ENCODE results near the gene OR2T5. TPM values are rescaled to one million over a fixed set of nuclear protein-coding genes. Genes with fewer than 3 reads are reported as not detected.
"Not testable (repeated sequence)": the region's sequence is repeated elsewhere in the genome, so short reads cannot be mapped to it uniquely, and the experiment has no call there.

OR2T5 gene
- total RNA-seq: not detected

GRCh38 chr1:248488289-248488688 lies at the start of gene OR2T5:
OR2T5 (plus strand) TSS chr1:248488589; CDS start chr1:248488589, 0 bp downstream.
- ATAC-seq: not testable (repeated sequence)

DNA sequence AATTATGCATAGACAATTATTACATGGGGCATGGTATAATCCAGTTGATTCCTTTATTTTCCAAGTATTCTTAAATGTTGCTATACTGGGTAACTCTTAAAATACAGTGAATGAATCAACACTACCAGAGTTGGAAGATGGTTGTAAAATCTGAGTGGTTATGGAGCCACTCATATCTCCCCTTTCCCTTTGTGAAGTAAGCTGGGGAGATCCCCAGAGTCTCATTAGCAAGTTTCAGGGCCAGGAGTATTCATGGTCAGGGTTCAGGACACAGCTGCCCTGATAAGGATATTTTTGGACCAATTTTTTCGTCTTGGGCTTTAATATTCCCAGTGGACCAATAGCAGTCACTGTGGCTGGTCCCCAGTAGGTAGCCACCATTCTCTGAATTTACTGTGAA lies 49.7 kb upstream of the OR2T5 start:
- ATAC-seq: not testable (repeated sequence)

- ATAC-seq: not testable (repeated sequence)
Measured at GRCh38 chr1:248439283-248439682, 49.1 kb upstream of the OR2T5 start.

GRCh38 chr1:248442500-248443277 lies 45.7 kb upstream of the OR2T5 start:
- not testable (repeated sequence) for ATAC-seq

DNA sequence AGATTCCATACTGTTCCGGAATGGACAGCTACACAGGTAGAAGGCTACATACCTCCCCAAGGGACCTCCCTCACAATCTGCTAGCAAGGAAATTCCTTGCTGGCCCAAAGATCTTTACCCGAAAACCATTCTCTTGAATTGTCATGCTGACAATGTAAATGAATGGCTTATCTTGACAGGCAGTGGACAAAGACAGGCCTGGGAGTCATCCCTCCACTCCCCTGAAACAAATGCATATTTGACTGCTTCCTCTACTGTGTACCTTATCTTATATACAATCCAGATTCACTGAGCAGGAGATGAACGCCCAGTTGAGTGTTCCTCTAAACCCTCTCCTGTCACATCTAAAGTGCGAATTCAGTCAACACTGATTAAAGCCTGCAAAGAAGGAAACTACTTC lies 43.8 kb upstream of the OR2T5 start:
- ATAC-seq: not testable (repeated sequence)

- ATAC-seq: not testable (repeated sequence)
Measured at GRCh38 chr1:248445399-248445798, 43.0 kb upstream of the OR2T5 start, which contains the start of gene OR2T2. OR2T2 (plus strand) TSS chr1:248445637; CDS start chr1:248452798, 7,161 bp downstream.

GRCh38 chr1:248448409-248449074 lies 39.8 kb upstream of the OR2T5 start:
- ATAC-seq: not testable (repeated sequence)

DNA sequence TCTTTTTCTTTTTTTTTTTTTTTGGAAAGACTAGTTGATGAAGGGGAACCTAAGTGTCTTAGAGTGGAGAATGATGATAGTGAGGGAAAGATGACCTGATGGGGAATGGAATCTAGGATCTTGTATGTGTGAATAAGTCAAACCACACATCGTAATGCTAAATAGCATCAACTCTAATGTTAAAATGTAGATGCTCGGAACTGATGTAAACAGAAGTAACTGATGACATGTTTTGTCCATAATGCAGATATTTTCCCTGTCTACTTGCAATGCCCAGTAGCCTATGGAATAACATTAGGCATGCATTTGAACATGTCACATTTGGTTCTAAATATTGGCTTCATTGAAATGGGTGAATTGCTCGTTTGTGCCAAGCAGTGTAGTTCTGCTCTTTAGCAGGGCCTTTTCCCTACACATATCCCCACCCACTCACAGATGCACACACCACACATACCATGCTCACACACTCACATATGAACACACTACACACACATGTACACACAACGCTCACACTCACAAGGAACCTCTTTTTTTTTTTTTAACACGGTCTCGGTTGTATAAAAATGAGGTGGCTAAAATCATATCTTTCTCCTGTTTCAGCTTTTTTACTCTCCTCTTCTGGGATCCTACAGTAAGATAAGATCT lies 38.4 kb upstream of the OR2T5 start:
- ATAC-seq: not testable (repeated sequence)

DNA sequence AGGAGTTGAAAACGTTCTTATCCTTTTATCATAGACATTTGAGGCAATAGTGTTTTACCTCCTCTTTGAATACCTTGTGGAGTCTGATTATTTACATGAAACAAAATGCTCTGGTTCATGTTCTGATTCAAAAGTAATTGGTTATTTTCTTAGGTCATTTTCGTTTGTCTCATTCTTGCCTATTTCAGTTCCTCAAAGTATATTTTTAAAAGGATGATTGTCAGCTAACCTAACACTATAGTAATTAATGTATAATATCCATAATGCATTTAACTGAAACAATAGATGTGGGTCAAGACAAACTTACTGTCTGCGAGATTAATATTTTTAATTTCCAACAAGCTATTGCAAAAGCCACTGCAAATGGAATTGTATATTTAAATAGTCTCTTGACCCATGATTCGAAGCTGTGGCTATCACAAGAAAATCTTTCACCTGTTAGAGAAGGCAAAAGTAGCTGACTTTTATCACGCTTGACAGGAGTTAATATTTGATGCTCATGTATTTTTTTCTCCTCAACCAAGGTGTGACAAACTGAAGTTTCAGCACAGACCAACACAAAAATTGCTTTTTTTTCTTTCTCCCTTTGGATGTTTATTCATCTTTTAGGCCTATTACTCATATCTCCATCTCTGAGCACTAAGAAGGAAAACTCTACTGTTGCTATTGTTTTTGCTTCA lies 37.8 kb upstream of the OR2T5 start:
- not testable (repeated sequence) for ATAC-seq

DNA sequence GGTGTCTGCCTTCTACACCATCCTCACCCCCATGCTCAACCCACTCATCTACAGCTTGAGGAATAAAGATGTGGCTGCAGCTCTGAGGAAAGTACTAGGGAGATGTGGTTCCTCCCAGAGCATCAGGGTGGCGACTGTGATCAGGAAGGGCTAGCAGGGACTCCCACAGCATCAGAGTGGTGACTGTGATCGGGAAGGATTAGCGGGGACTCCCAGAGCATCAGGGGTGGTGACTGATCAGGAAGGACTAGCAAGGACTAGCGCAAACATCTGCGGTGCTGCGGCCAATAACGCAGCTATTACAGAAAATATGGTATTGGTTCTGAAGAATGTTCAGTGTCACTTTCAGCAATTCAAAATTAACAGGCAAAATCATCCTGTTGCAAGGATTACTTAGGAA lies 34.8 kb upstream of the OR2T5 start:
- ATAC-seq: not testable (repeated sequence)

DNA sequence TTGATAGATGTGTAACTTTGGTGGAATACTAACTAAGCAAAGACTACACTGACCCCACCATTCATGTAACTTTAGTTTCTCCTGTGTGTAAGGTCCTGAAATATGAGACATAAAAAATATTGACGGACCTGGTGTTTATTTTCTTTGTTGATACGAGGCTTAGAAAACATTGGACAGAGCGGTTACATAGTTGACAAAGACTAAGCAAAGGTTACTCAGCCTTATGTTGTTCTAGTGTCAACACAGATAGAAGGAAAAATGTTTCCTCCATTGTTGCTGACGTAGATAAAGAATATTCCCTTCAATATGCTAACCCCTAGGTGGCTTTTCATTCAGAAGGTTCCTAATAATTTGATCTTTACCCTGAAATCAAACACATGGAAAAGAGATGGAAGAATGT lies 33.3 kb upstream of the OR2T5 start:
- ATAC-seq: not testable (repeated sequence)

DNA sequence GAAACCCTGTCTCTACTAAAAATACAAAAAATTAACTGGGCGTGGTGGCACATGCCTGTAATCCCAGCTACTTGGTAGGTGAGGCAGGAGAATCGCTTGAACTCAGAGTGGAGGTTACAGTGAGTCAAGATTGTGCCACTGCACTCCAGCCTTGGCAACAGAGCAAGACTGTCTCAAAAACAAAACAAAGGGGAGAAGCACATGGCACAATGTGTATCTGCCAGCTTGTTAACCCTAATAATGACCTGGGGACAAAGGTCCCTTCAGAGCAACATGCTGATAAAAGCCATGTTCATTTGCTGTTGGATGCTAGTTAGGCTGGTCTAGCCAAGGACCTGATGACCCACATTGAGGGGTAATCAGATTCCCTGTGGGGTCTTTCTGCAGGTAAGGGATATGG lies 31.8 kb upstream of the OR2T5 start:
- not testable (repeated sequence) for ATAC-seq

DNA sequence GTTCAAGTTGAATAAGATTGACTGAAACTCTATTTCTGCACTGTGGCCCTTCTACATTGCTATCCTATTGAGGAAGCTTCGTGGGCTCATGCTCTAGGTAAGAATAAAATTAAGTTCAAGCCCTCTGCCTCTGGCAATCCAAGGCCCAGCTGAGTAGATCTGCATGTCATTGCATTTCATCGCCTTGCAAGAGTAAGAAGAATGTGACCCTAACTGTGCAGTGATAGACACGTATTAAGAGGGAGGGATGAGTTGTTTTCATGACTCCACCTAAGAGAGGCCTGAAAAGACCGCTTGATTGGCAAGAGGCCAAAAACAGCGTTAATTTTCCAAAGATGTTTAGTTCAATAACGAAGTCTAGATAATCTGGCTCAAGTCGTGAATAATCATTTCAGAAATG lies 29.3 kb upstream of the OR2T5 start:
- ATAC-seq: not testable (repeated sequence)

DNA sequence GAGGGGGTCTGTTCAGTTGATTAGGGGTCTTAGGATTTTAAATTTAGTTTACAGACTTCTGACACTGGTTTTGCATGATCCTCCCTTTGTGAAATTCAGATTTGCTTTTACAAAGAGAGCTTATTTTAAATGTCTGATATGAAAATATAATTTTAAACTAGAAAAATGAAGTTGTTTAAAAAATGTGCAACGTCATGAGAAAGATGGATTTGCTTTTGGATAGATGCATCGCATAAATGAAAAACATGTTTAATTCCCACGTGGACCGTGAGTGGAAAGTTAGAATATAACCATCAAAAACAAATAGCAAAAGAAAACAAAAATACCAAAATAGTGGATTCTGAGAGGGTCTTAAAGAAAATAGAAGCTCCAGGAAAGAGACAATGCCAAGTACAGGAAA lies 17.2 kb upstream of the OR2T5 start:
- no peak for ATAC-seq

DNA sequence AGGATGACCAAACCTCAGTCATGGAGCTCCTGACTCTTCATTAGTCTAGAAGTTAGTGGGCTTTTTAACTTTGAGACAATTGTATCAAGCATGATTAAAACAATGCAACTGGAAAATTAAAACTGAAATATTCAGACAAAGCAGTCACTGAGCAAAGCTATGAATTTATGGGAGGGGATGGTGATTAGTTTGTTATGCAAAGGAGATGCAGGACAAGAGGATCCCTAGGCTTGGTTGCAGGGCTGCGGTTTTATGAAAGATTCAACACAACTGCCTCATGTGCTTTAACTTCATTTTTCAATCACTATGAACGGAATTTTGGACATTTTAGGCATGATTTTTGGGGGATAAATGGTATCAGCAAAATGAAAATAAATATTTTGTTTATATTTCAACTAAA lies 16.3 kb upstream of the OR2T5 start:
- not testable (repeated sequence) for ATAC-seq

DNA sequence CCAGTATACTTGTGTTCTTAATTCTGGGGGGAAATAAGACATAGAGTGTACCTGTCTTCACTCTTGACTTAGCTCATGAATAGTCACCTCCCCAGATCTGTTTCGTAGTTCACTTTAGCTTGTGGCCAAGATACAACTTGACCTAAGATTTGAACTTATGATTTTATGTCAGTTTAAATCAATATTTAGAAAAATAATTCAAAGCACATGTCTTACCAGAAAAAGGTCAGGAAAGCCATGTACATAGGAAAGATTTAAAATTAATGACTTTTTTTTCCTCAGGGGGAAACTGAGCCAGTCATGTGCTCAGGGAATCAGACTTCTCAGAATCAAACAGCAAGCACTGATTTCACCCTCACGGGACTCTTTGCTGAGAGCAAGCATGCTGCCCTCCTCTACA lies 15.3 kb upstream of the OR2T5 start, which contains the start of gene OR2T3:
Gene OR2T3 (plus strand): TSS at position 301 of the 400 bp plus-strand sequence. CDS start 0 bp downstream, at position 301.
- ATAC-seq: not testable (repeated sequence)

GRCh38 chr1:248475660-248476059 lies 12.7 kb upstream of the OR2T5 start:
- not testable (repeated sequence) for ATAC-seq

DNA sequence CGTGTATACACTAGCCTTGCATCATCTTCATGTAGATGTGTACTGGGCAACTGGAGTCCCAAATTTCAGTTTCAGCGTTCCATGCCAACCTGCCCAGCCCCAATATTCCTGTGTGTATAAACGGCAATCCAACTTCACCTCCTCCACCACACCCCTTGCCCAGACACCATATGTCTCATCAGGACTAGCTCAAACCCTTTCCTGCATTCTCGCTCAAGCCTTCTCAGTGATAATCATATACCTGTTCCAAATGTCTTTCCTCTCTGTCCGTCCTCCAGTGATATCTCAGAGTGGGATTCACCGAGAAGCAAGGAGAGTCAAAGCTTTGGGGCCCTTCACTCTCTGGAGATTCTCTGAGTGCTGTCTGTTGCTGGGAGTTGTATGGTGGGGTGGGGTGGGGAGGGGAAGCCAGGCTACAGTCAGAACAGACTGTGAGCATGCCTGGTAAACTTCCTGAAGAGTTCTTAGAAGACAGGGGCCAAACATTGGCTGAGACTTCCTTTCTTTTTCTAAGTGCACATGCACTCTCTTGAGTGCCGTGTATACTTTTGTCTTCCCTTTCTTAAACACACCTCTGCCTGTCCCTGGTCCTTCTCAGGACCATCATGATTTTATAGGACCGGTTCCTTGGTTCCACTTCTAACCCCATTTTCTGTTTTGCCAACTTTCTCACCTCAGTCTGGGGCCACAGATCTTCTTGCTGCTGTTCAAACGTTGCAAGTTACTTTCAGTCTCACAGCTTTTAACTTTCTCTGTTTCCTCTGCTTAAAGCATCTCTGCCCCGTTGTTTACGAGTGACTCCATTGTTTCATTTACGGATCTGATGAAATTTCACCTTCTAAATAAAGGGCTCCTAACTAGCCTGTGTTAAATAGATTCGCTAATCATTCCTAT lies 6.5 kb upstream of the OR2T5 start:
- ATAC-seq: not testable (repeated sequence)

DNA sequence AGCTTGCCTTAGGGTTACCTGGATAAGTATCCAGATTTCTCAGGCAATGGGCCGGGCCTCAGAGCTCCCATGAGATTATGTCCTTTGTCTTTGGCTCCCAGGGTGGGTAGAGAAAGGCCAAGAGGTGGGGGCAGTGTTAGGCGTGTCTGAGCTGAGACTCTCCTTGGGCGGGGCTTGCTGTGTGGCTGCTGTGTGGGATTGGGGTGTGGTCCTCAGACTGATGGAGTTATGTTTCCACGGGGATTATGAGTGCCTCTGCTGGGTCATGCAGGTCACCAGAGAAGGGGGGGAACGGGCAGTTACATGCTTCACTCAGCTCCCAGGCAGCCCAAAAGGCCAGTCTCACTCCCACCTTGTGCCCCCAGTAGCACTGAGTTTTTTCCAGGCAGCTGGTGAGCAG lies 8.3 kb downstream of the OR2T5 start:
- ATAC-seq: not testable (repeated sequence)

GRCh38 chr1:248500305-248501035 lies 12.1 kb downstream of the OR2T5 start:
- not testable (repeated sequence) for ATAC-seq

- not testable (repeated sequence) for ATAC-seq
Measured at GRCh38 chr1:248507773-248508172, 19.4 kb downstream of the OR2T5 start, which contains the start of gene OR2G6. OR2G6 (plus strand) TSS chr1:248508073; CDS start chr1:248521647, 13,574 bp downstream.

Measured in esophagus mucosa (tissue), 1 donor.